Measurements from ENCODE around the gene FBXL22. TPM values are rescaled to one million over a fixed set of nuclear protein-coding genes. Genes with fewer than 3 reads are reported as not detected.

The FBXL22 gene
- total RNA-seq, 1 donor: 1.3 TPM

- TF ChIP-seq CTCF (IDR thresholded peaks at IDR 0.05; ENCODE audit: insufficient read depth, low read depth, low read length): no peak
- H3K4me3 ChIP-seq (ENCODE audit: low read depth, low read length): no peak overlapping the region
- no peak for DNase-seq (ENCODE audit: low read depth)
Observed at GRCh38 chr15:63636518-63637061, 39.4 kb downstream of the FBXL22 start.

- DNase-seq (ENCODE audit: low read depth): no peak
- no peak for TF ChIP-seq CTCF (IDR thresholded peaks at IDR 0.05; ENCODE audit: insufficient read depth, low read depth, low read length)
- H3K4me3 ChIP-seq (ENCODE audit: low read depth, low read length): no peak overlapping the region
Observed at GRCh38 chr15:63638839-63639238, 41.7 kb downstream of the FBXL22 start.

- no peak for TF ChIP-seq CTCF (IDR thresholded peaks at IDR 0.05; ENCODE audit: insufficient read depth, low read depth, low read length)
Observed at GRCh38 chr15:63640146-63640545, 43.0 kb downstream of the FBXL22 start.

More at GRCh38 chr15:63640146-63640545, 43.0 kb downstream of the FBXL22 start:
- H3K4me3 ChIP-seq (ENCODE audit: low read depth, low read length): no peak overlapping the region
- DNase-seq (ENCODE audit: low read depth): no peak

Other genes starting within 250 kb of the FBXL22 start
- 8.1 and 15.1 TPM in 2 replicates for gene CA12, start 215.5 kb upstream of the FBXL22 start, total RNA-seq
- gene USP3, start 92.8 kb upstream of the FBXL22 start, total RNA-seq: 29.3 and 34.1 TPM in 2 replicates
- gene HERC1, start 236.6 kb downstream of the FBXL22 start, total RNA-seq: 71.2 and 88.9 TPM in 2 replicates

Data from fibroblast of villous mesenchyme (primary cell).